A172 (cell line): ENCODE measurements around the gene LY6G6D. TPM values are rescaled to one million over a fixed set of nuclear protein-coding genes. Genes with fewer than 3 reads are reported as not detected.

Source experiments
- DNase-seq: peaks from one replicate; pipeline ENCODE4 v3.0.0-alpha.2; 2015; ENCODE audit warnings: low spot score
- total RNA-seq: library from RNA; depleted of rRNA; stranded (reverse); fragments of >200 nt; shearing (Covaris generic); gene quantifications from 2 replicates; pipeline ENCODE4 v1.2.3, GENCODE V29; 2014

Gene LY6G6D
- total RNA-seq, 1 experiment from 2014 or later = not detected

DNA sequence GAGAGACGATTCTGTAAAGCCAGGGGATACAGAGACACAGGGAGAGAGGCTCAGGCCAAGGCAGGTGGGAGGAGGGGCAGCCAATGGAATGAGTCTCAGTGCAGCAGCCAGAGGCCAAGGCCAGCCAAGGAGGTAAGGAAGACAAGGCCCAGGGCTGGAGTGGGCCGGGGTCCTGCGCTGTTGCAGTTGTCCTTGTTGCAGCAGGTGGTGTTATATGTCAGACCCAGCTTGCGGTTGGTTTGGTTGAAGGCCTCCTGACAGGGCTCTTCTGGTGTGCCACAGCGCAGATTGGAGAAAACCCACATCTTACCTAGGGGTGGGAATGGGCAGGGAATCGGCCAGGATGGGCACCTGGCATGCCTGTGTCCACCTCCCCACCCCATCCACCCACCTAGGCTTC is 3.9 kb downstream of the LY6G6D start:
- DNase-seq = no peak

DNA sequence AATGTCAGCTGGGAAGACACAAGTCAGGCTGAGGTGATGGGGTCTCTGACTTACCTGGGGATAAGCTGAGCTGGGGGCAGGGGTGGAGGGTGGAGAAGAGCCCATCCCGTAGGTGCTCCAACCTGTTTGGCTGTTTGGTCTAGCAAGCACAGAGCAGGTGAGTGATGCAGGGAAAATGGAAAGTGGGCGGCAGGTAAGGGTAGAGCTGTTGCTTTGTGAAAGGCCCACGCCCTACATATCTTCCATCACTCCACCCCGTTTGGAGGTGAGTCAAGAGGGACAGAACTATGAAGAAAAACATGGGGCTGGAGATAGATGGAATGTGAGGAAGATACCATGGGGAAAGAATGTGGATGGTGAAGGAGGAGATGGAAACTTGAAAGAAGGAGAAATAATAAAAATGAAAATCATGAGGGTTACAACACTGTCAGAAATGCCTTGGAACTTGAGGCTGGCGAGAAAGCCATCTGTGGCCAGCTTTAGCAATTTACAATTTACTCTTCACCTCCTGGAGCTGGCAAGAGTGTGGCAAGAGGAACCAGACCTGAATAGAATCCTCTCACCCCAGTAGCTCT is 5.1 kb downstream of the LY6G6D start:
- DNase-seq = no peak

- no peak for DNase-seq
Observed at GRCh38 chr6:31721351-31722020, 6.3 kb downstream of the LY6G6D start, which contains the start of gene LY6G6C. Gene LY6G6C, minus strand, starts transcription at chr6:31721746. Its CDS starts 67 bp downstream, at chr6:31721679.

DNA sequence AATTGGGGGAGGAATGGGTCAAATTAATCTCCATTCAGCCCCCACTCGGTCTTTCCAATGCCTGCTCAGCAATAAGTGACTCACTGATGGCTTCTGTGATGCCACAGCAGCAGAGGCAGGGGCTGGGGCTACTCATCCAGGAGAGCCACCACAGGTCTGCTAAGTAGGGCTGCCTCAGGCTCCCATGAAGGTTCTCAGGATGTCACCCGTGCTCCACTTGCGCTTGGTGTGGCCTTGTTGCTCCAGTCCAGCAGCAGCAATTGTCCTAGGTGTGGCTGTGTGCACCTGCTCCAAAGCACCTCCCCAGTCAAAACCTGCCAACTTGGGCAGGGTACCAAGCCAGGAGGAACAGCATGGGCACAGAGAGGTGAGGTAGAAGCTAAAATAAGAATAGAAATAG is 7.0 kb downstream of the LY6G6D start:
- DNase-seq = no peak

- no peak for DNase-seq
Observed at GRCh38 chr6:31723245-31723979, 8.3 kb downstream of the LY6G6D start, which contains the start of gene MPIG6B. Gene MPIG6B, plus strand, starts transcription at chr6:31723373. Its CDS starts 11 bp downstream, at chr6:31723384.

GRCh38 chr6:31723980-31724691 is 9.0 kb downstream of the LY6G6D start:
- DNase-seq = no peak

- DNase-seq = no peak
Observed at GRCh38 chr6:31725502-31726350, 10.6 kb downstream of the LY6G6D start.

DNA sequence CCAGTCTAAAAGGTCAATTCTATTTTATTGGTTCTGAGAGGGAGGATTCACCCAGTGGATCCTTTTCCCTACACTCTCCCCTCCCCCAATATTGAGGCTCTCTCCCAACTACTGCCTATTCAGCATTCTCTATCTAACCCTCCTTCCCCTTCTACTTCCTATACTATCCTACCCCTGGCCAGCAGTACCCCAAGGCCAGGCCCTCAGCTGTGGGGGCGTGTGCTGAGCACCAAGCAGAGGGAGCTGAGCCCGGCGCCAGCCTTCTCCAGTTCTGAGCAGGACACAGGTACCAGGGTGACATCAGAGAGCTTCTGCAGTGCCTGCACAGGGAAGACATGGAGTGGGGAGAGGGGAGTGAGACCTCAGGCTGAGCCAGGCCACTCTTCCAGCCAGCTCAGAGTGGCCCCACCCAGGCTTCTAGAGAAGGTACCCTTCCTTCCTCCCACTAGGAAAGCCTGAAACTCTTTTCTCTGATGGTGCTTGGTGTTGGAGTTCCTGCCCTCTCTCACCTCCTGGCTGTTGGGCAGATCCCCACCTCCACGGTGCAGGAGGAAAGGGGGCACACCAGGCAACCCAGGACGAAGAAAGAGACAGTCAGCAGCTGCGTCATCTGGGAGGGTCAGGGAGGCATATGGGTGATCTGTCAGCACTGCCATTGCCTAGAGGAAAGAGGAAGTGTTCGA is 12.0 kb downstream of the LY6G6D start:
- no peak for DNase-seq

- DNase-seq = no peak
Observed at GRCh38 chr6:31727717-31728671, 12.8 kb downstream of the LY6G6D start.

DNA sequence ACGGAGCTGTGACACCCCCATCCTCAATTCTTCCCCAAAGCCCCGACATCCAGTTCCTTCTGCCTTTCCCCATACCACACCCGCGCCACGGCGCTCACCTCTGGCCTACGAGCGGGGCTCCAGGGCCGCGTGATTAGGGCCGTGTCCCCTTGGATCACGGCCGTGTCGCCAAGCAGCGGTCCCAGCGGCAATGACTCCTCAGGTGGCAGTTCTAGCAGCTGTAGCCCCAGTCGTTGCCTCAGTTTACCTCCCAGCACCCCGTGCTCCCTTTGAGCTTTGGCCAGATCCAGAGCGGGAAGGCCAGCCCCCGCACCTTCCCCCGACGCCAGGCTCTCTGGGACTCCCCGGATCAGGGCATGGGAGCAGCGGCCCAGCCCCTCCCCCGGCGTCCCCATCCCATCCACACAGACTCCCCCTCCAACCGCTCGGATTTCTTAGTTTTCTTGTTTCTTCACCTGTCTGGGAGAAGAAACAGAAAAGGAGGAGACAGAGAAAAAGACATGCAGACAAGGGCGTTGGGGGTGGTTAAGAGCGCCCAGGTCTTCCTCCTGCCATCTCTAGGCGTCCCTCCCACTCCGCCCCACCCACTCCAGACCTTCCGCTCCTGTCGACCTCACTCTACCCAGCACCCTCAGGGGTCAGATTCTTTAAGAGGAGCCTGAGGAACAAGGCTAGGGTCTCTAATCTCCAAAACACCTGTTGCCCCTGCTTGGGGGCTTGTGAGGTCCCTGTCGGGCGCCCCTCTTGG is 13.8 kb downstream of the LY6G6D start, which contains the start of gene DDAH2:
Gene DDAH2, minus strand, starts transcription at position 533 of the 748 bp plus-strand sequence. Its CDS starts 138 bp downstream, at position 395.
- no peak for DNase-seq

DNA sequence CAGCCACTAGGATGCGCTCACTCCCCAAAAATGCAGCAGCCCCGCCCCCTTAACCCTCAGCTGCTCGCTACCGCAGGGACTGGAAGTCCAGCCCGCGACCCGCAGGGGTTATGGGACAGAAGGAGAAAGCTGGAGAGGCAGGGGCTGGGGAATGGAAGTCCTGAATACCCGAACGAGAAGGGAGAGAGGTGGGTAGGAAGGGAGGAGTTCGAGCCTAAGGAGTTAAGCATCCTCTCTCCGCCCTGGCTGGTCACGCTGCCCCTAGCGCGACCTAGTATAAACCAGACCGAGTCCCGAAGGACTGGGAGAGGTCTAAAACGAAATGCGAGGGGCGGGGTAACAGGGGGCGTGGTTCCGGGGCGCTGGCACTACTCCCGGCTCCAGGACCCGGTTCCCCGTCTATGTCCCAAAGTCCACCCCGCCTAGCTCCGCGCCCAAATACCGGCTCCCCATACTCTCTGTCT is 14.4 kb downstream of the LY6G6D start:
- peak; percentile 87 for DNase-seq

GRCh38 chr6:31729979-31730630 is 15.0 kb downstream of the LY6G6D start:
- peak; percentile 87 for DNase-seq

GRCh38 chr6:31730631-31731086 is 15.5 kb downstream of the LY6G6D start:
- no peak for DNase-seq

GRCh38 chr6:31732029-31732428 is 16.9 kb downstream of the LY6G6D start:
- no peak for DNase-seq

DNA sequence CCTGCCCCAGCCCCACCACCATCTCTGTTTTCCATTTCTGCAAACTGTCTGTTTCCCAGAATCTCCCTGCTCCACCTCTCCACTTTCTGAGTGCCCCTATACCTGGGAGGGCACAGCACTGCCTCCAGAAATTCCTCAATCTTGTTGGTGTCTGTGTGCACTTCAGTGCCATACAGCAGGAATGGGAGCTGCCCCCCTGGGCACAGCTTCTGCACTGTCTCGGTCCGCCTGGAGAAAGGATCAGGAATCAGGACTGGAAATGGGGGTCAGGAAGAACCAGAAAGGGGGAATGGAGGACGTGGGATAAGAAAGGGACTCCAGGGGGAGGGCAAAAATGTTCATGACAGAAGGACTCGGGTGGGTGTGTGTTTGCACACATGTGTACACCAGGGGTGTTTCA is 18.6 kb downstream of the LY6G6D start:
- DNase-seq = no peak

DNA sequence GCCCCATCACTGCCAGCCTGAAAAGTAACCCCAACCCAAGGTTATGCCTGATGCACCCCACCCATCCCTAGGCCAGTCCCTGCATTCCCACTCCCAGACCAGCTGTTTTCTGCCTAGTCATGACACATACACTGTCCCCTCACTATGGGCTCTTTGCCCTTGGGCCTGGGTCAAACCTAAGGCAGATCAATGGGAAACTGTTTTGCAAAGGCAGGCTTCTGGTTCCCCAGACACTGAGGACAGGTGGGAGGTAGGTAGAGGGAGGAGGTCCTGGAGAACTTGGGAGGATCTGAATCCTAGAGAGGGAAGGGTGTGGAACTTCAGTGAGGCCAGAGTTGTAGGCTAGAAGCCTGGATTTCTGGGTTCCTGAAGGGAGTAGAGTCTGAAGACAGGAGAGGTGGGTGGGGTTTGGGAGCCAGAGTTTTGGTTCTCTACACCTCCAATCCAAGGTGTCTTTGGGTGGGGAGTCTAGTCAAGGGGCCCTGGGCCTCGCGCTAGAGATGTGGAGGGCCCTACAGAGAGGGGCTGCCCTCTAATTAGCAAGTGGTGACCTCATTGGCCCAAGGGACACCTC is 19.2 kb downstream of the LY6G6D start:
- DNase-seq = no peak

GRCh38 chr6:31734821-31735406 is 19.8 kb downstream of the LY6G6D start:
- DNase-seq = peak; percentile 89
